Measurements from ENCODE around the gene NBEA. TPM values are rescaled to one million over a fixed set of nuclear protein-coding genes. Genes with fewer than 3 reads are reported as not detected.
"Not testable (repeated sequence)": the region's sequence is repeated elsewhere in the genome, so short reads cannot be mapped to it uniquely, and the experiment has no call there.

Gene NBEA
- total RNA-seq, 2 donors from 2014 or later: 0.62 to 1.2 TPM

GRCh38 chr13:34970961-34971360, 28.9 kb downstream of the NBEA start:
- Mint-ChIP-seq H3K9me3 (peaks cover 8 to 9% of the 10 kb centered on the region in 2 donors), H3K36me3 (ENCODE audit: insufficient read depth in 2 of 2) (peaks cover 4 to 12% of the 10 kb centered on the region in 2 donors), H3K4me3 (no peak overlapping the region), H3K4me1 (ENCODE audit: low read depth) (no peaks in the 10 kb centered on the region), H3K27ac (no peak overlapping the region), H3K27me3 (ENCODE audit: low read depth) (no peaks in the 10 kb centered on the region)
- ATAC-seq (replicated peaks in 1 of 2) (no peak), DNase-seq (no peak)

- peaks cover 4 to 12% of the 10 kb centered on the region in 2 donors for H3K36me3 Mint-ChIP-seq (ENCODE audit: insufficient read depth in 2 of 2)
- no peaks in the 10 kb centered on the region for H3K4me1 Mint-ChIP-seq (ENCODE audit: low read depth)
- ATAC-seq (replicated peaks in 1 of 2) (no peak), DNase-seq (no peak)
- no peak overlapping the region for H3K4me3 Mint-ChIP-seq
- H3K27me3 Mint-ChIP-seq (ENCODE audit: low read depth): no peaks in the 10 kb centered on the region
- H3K9me3 Mint-ChIP-seq: peaks cover 8 to 9% of the 10 kb centered on the region in 2 donors
- no peak overlapping the region for H3K27ac Mint-ChIP-seq
Observed at GRCh38 chr13:34971473-34971872, 29.4 kb downstream of the NBEA start.

GRCh38 chr13:34985199-34985598, 43.1 kb downstream of the NBEA start:
- not testable (repeated sequence) for ATAC-seq (replicated peaks in 1 of 2)

GRCh38 chr13:34988330-34988791, 46.3 kb downstream of the NBEA start:
- no peaks in the 10 kb centered on the region for H3K27me3 Mint-ChIP-seq (ENCODE audit: low read depth)
- H3K4me3 Mint-ChIP-seq: no peak overlapping the region
- no peak for ATAC-seq (replicated peaks in 1 of 2)
- no peak for DNase-seq
- H3K4me1 Mint-ChIP-seq (ENCODE audit: low read depth): no peaks in the 10 kb centered on the region
- peaks cover 19 to 22% of the 10 kb centered on the region in 2 donors for H3K9me3 Mint-ChIP-seq
- no peak overlapping the region for H3K27ac Mint-ChIP-seq
- H3K36me3 Mint-ChIP-seq (ENCODE audit: insufficient read depth in 2 of 2): peaks cover 18 to 33% of the 10 kb centered on the region in 2 donors

More at GRCh38 chr13:34985199-34985598, 43.1 kb downstream of the NBEA start:
- DNase-seq; H3K27me3 Mint-ChIP-seq (ENCODE audit: low read depth); H3K4me1 Mint-ChIP-seq (ENCODE audit: low read depth); H3K4me3 Mint-ChIP-seq; H3K27ac Mint-ChIP-seq: not testable (repeated sequence)
- peaks cover 10 to 14% of the 10 kb centered on the region in 2 donors for H3K9me3 Mint-ChIP-seq
- H3K36me3 Mint-ChIP-seq (ENCODE audit: insufficient read depth in 2 of 2): peaks cover 13 to 23% of the 10 kb centered on the region in 2 donors

GRCh38 chr13:34990399-34991214, 48.5 kb downstream of the NBEA start:
- ATAC-seq (replicated peaks in 1 of 2): no peak
- H3K36me3 Mint-ChIP-seq (ENCODE audit: insufficient read depth in 2 of 2): peaks cover 18 to 33% of the 10 kb centered on the region in 2 donors
- no peak overlapping the region for H3K27ac Mint-ChIP-seq
- H3K4me3 Mint-ChIP-seq: no peak overlapping the region
- H3K27me3 Mint-ChIP-seq (ENCODE audit: low read depth): no peaks in the 10 kb centered on the region
- H3K4me1 Mint-ChIP-seq (ENCODE audit: low read depth): no peaks in the 10 kb centered on the region
- no peak for DNase-seq
- H3K9me3 Mint-ChIP-seq: peaks cover 19 to 22% of the 10 kb centered on the region in 2 donors

- DNase-seq: no peak
Observed at GRCh38 chr13:34993470-34993869, 51.4 kb downstream of the NBEA start.

GRCh38 chr13:35003734-35004133, 61.7 kb downstream of the NBEA start:
- H3K9me3 Mint-ChIP-seq; H3K27ac Mint-ChIP-seq; H3K4me1 Mint-ChIP-seq (ENCODE audit: low read depth); H3K27me3 Mint-ChIP-seq (ENCODE audit: low read depth); H3K4me3 Mint-ChIP-seq; H3K36me3 Mint-ChIP-seq (ENCODE audit: insufficient read depth in 2 of 2); DNase-seq; ATAC-seq (replicated peaks in 1 of 2): not testable (repeated sequence)

More at GRCh38 chr13:34993470-34993869, 51.4 kb downstream of the NBEA start:
- Mint-ChIP-seq H3K4me3 (no peak overlapping the region), H3K27ac (no peak overlapping the region), H3K4me1 (ENCODE audit: low read depth) (no peaks in the 10 kb centered on the region), H3K27me3 (ENCODE audit: low read depth) (no peaks in the 10 kb centered on the region), H3K9me3 (peaks cover 13 to 19% of the 10 kb centered on the region in 2 donors), H3K36me3 (ENCODE audit: insufficient read depth in 2 of 2) (peaks cover 16 to 20% of the 10 kb centered on the region in 2 donors)
- ATAC-seq (replicated peaks in 1 of 2): no peak

GRCh38 chr13:35005051-35005450, 63.0 kb downstream of the NBEA start:
- no peaks in the 10 kb centered on the region for H3K27me3 Mint-ChIP-seq (ENCODE audit: low read depth)
- no peaks in the 10 kb centered on the region for H3K4me1 Mint-ChIP-seq (ENCODE audit: low read depth)
- no peak for ATAC-seq (replicated peaks in 1 of 2)
- peaks cover 0 to 3% of the 10 kb centered on the region in 2 donors for H3K36me3 Mint-ChIP-seq (ENCODE audit: insufficient read depth in 2 of 2)
- no peak overlapping the region for H3K4me3 Mint-ChIP-seq
- DNase-seq: no peak
- peaks cover 6 to 9% of the 10 kb centered on the region in 2 donors for H3K9me3 Mint-ChIP-seq
- no peak overlapping the region for H3K27ac Mint-ChIP-seq

GRCh38 chr13:35014606-35015213, 72.6 kb downstream of the NBEA start:
- H3K36me3 Mint-ChIP-seq (ENCODE audit: insufficient read depth in 2 of 2): no peaks in the 10 kb centered on the region
- H3K9me3 Mint-ChIP-seq: peaks cover under 1 to 6% of the 10 kb centered on the region in 2 donors
- no peak overlapping the region for H3K27ac Mint-ChIP-seq
- H3K27me3 Mint-ChIP-seq (ENCODE audit: low read depth): no peaks in the 10 kb centered on the region
- ATAC-seq (replicated peaks in 1 of 2) (no peak), DNase-seq (no peak)
- H3K4me3 Mint-ChIP-seq: no peak overlapping the region
- peaks cover 8% of the 10 kb centered on the region for H3K4me1 Mint-ChIP-seq (ENCODE audit: low read depth)

GRCh38 chr13:35016362-35017112, 74.5 kb downstream of the NBEA start:
- peaks cover 0 to 1% of the 10 kb centered on the region in 2 donors for H3K9me3 Mint-ChIP-seq
- ATAC-seq (replicated peaks in 1 of 2) (no peak), DNase-seq (no peak)
- H3K4me3 Mint-ChIP-seq: no peak overlapping the region
- H3K27ac Mint-ChIP-seq: no peak overlapping the region
- H3K27me3 Mint-ChIP-seq (ENCODE audit: low read depth): no peaks in the 10 kb centered on the region
- H3K4me1 Mint-ChIP-seq (ENCODE audit: low read depth): peaks cover 8% of the 10 kb centered on the region
- peaks cover 0 to 2% of the 10 kb centered on the region in 2 donors for H3K36me3 Mint-ChIP-seq (ENCODE audit: insufficient read depth in 2 of 2)

GRCh38 chr13:35025314-35025713, 83.2 kb downstream of the NBEA start:
- no peaks in the 10 kb centered on the region for H3K27me3 Mint-ChIP-seq (ENCODE audit: low read depth)
- H3K4me3 Mint-ChIP-seq: no peak overlapping the region
- ATAC-seq (replicated peaks in 1 of 2) (no peak), DNase-seq (no peak)
- peaks cover 1 to 10% of the 10 kb centered on the region in 2 donors for H3K36me3 Mint-ChIP-seq (ENCODE audit: insufficient read depth in 2 of 2)
- H3K27ac Mint-ChIP-seq: no peak overlapping the region
- H3K9me3 Mint-ChIP-seq: peaks cover 6 to 14% of the 10 kb centered on the region in 2 donors
- H3K4me1 Mint-ChIP-seq (ENCODE audit: low read depth): peaks cover 5% of the 10 kb centered on the region

GRCh38 chr13:35028338-35028867, 86.3 kb downstream of the NBEA start:
- Mint-ChIP-seq H3K27ac (no peak overlapping the region), H3K4me1 (ENCODE audit: low read depth) (peaks cover 5% of the 10 kb centered on the region), H3K36me3 (ENCODE audit: insufficient read depth in 2 of 2) (peaks cover 1 to 9% of the 10 kb centered on the region in 2 donors), H3K4me3 (no peak overlapping the region), H3K9me3 (peaks cover 9 to 23% of the 10 kb centered on the region in 2 donors), H3K27me3 (ENCODE audit: low read depth) (no peaks in the 10 kb centered on the region)
- no peak for ATAC-seq (replicated peaks in 1 of 2)
- no peak for DNase-seq

Data from activated T-cell treated with anti-CD3 and anti-CD28 coated beads, Interleukin-2, amount 50 U/mL, for 72 hours (primary cell).